Cardiac fibroblast (primary cell): ENCODE data around the gene SMYD3.
"Not testable (repeated sequence)": the region's sequence is repeated elsewhere in the genome, so short reads cannot be mapped to it uniquely, and the experiment has no call there.

Experiments
- DNase-seq, 2 donors: peaks; one replicate each; pipeline versions ENCODE4 v3.0.0 to v3.0.0-alpha.2; 2010; ENCODE audit warnings: low read depth in 2 of 2
- H3K4me3 ChIP-seq, 2 donors: replicated peaks in 1 of 2; 1 replicate in 1 of 2; 2 replicates in 1 of 2; pipeline ENCODE4 v1.5.1; 2011; ENCODE audit warnings: low read depth in 2 of 2, low read length in 2 of 2, mild to moderate bottlenecking in 2 of 2, moderate library complexity in 1 of 2
- TF ChIP-seq, protein P1 (sequence below): IDR thresholded peaks from one replicate; pipeline ENCODE4 v1.5.1; 2011; ENCODE audit warnings: low read depth, mild to moderate bottlenecking, low read length, inconsistent platforms

The SMYD3 gene

DNA sequence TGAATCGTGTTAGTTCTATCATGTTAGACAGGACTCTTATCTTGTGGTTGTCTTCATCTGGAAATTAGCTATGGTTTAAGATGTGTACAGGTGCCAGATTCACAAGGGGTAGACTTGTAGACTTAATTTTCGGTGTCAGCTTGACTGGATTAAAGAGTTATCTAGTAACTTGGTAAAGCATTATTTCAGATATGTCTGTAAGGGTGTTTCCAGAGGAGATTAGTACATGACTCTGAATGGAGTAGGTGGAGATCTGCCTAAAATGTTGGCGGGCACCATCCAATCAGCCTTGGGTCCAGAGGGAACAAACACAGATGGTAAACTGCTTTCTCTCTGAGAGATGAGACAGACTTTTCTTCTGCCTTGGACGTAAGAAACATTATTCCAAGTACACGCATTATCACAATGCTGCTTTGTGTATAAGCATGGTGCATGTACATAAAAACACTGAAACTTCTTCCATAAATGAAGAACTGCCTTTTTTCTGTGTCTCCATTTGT lies 434.6 kb downstream of the SMYD3 start:
- no peak overlapping the region for H3K4me3 ChIP-seq
- TF ChIP-seq, protein P1, sequence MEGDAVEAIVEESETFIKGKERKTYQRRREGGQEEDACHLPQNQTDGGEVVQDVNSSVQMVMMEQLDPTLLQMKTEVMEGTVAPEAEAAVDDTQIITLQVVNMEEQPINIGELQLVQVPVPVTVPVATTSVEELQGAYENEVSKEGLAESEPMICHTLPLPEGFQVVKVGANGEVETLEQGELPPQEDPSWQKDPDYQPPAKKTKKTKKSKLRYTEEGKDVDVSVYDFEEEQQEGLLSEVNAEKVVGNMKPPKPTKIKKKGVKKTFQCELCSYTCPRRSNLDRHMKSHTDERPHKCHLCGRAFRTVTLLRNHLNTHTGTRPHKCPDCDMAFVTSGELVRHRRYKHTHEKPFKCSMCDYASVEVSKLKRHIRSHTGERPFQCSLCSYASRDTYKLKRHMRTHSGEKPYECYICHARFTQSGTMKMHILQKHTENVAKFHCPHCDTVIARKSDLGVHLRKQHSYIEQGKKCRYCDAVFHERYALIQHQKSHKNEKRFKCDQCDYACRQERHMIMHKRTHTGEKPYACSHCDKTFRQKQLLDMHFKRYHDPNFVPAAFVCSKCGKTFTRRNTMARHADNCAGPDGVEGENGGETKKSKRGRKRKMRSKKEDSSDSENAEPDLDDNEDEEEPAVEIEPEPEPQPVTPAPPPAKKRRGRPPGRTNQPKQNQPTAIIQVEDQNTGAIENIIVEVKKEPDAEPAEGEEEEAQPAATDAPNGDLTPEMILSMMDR: no peak
- no peak for DNase-seq

DNA sequence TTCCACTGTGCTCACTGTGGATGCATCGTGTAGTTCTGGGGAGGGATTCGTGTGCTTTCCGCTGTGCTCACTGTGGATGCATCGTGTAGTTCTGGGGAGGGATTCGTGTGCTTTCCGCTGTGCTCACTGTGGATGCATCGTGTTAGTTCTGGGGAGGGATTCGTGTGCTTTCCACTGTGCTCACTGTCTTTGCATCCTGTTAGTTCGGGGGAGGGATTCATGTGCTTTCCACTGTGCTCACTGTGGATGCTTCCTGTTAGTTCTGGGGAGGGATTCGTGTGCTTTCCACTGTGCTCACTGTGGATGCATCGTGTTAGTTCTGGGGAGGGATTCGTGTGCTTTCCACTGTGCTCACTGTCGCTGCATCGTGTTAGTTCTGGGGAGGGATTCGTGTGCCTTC lies 435.1 kb downstream of the SMYD3 start:
- peak; percentile 21 to 40 for DNase-seq
- H3K4me3 ChIP-seq: not testable (repeated sequence)

DNA sequence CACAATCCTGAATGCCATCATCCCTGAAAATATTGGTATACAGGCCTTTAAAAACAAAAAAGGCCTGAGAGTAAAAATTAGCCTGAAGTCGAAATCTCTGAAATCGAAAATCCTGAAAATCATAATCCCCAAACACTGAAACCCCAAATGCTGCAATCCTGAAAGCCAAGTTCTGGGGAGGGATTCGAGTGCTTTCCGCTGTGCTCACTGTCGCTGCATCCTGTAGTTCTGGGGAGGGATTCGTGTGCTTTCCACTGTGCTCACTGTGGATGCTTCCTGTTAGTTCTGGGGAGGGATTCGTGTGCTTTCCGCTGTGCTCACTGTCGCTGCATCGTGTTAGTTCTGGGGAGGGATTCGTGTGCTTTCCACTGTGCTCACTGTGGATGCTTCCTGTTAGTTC lies 435.5 kb downstream of the SMYD3 start:
- DNase-seq: peak in 1 of 2 donors; percentile 12
- H3K4me3 ChIP-seq: not testable (repeated sequence)

DNA sequence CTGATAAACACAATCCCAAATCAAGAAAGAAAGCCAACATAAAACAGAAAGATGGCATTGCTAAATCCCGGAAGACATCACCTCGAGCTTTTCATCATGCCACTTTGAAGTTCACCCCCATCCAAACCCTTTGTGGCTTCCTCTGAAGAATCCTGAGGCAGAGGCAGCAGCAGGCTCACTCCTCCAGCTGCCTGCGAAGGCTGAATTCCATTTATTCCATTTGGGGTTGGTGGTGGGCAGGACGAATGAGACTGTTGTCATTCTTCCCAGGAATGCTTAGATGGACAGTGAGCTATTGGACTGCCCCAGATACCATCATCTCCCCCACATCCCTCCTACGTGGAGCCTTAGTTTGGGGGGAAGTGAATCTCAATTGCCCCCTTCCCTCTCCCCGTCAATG lies 437.5 kb downstream of the SMYD3 start:
- no peak overlapping the region for H3K4me3 ChIP-seq
- TF ChIP-seq, protein P1: no peak
- DNase-seq: no peak

DNA sequence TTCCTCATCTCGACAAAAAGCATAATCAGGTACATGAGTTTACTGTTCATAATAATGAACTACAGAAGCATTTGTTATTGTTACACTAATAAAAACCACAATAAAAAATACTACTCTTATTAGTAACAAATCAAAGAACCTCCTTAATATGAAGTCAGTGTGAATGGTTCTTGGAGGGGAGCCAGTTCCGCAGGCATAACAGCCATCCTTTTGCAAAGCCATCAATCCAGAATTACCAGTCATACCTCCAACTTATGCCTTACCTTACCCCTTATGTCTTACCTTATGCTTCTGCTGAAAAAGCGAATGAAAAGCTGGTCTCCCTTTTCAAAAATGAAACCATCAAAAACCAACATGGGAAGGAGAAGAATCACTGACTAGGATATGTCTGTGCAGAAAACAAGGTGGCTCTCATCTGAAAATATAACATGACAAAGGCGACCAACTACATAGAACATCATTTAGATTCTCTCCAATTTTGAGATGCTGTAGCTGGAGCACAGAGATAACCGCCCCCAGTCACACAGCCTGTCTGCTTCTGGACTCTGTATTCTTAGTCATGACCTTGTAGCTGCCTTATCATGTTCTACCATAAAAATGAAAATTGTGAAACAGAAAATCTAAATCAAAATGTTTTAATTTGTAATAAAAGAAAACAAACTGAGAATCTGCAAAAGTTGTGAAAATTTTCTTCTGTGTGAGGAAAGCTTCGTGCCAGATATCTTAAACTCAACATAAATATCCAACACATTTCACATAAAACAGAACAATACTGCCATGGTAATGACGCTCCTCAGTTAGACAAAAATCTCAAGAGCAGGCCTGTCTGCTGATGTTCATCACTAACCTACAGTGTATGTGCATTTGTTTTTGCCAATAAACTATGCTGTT lies 438.2 kb downstream of the SMYD3 start:
- DNase-seq: no peak
- TF ChIP-seq, protein P1: no peak

DNA sequence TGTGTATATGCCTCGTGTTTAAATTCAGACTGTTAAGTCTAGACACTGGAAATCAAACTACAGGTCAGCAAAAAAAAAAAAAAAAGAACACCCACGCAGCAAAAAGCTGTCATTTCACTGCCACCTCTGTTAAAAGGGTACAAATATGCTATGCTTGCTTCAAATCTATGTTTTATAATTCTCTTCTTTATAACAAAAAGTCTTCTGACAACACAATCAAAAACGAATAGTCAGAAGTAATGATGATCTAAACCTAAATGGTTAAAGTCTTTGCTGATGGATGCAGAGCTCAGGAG lies 438.9 kb downstream of the SMYD3 start:
- DNase-seq: no peak
- H3K4me3 ChIP-seq: no peak overlapping the region
- TF ChIP-seq, protein P1: no peak

More for the DNA sequence above, 438.2 kb downstream of the SMYD3 start:
- H3K4me3 ChIP-seq: no peak overlapping the region

DNA sequence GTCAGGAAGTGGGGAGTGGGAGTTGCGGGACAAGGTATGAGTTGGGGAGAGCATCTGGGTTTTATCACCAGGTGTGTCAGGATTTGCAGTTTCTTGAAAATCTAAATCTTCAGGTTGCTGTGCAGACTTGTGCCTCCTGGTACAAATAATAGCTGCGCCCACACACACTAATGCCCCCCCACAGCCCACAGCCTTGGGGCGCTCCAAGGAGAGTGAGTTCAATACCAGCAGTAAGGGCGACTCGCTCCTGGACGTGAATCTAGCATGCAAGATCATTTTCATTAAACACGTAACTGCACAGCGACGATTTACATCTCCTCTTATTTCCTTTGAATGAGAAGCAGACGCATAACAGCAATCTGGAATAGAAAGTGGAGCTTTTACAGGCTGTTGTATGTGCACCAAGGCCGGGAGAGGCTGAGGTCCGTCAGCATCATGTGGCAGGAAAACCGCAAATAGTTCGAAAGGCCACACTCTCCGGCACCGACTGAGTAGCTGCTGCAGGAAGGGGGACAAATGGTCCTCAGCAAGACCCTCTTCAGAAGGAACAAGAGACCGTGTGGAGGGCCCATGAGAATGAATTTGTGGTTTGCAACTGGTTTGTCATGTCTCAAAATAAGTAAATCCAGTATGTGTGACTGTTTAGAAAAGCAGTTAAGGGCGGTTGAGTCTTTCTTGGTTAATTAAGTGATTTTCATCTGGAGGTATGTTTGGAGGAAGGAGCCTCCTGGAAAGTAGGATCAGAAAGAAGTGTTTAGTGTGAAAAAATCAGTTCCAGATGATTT lies 439.5 kb downstream of the SMYD3 start:
- no peak overlapping the region for H3K4me3 ChIP-seq
- TF ChIP-seq, protein P1: no peak
- DNase-seq: no peak
